ENCODE data around the gene UGT1A9.

- TF ChIP-seq POLR2A (IDR thresholded peaks at IDR 0.05; ENCODE audit: extremely low read depth, insufficient read length) (no peak), MYC (IDR thresholded peaks at IDR 0.05; ENCODE audit: low read depth, low read length) (no peak)
- TF ChIP-seq, protein P1, sequence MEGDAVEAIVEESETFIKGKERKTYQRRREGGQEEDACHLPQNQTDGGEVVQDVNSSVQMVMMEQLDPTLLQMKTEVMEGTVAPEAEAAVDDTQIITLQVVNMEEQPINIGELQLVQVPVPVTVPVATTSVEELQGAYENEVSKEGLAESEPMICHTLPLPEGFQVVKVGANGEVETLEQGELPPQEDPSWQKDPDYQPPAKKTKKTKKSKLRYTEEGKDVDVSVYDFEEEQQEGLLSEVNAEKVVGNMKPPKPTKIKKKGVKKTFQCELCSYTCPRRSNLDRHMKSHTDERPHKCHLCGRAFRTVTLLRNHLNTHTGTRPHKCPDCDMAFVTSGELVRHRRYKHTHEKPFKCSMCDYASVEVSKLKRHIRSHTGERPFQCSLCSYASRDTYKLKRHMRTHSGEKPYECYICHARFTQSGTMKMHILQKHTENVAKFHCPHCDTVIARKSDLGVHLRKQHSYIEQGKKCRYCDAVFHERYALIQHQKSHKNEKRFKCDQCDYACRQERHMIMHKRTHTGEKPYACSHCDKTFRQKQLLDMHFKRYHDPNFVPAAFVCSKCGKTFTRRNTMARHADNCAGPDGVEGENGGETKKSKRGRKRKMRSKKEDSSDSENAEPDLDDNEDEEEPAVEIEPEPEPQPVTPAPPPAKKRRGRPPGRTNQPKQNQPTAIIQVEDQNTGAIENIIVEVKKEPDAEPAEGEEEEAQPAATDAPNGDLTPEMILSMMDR (IDR thresholded peaks at IDR 0.05; ENCODE audit: low read depth, low read length) = no peak
- TF ChIP-seq, protein P2, sequence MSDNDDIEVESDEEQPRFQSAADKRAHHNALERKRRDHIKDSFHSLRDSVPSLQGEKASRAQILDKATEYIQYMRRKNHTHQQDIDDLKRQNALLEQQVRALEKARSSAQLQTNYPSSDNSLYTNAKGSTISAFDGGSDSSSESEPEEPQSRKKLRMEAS (IDR thresholded peaks at IDR 0.05; ENCODE audit: low read depth, low read length) = no peak
These were observed 144.2 kb downstream of the UGT1A9 start for GRCh38 chr2:233815861-233816260.
